ENCODE data around the gene ZBTB38. TPM values are rescaled to one million over a fixed set of nuclear protein-coding genes. Genes with fewer than 3 reads are reported as not detected.

ZBTB38 gene
- total and polyA plus RNA-seq, 2 of the 13 experiments (the other 11 are each of a cell fraction or from before 2014, with no cell fraction given) = 26.8 to 51.7 TPM

GRCh38 chr3:141343865-141344271, 24.4 kb upstream of the ZBTB38 start (continued):
- no peak for TF ChIP-seq RERE (CRISPR knock-in tag; IDR thresholded peaks at IDR 0.05; ENCODE audit: low read depth)
- TF ChIP-seq, protein P1, sequence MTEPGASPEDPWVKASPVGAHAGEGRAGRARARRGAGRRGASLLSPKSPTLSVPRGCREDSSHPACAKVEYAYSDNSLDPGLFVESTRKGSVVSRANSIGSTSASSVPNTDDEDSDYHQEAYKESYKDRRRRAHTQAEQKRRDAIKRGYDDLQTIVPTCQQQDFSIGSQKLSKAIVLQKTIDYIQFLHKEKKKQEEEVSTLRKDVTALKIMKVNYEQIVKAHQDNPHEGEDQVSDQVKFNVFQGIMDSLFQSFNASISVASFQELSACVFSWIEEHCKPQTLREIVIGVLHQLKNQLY (CRISPR knock-in tag; IDR thresholded peaks at IDR 0.05) = no peak
- 0 out of 2 replicates have a peak, but pooled peaks have one; percentile 22 for TF ChIP-seq RFX1 (IDR thresholded peaks at IDR 0.05)
- TF ChIP-seq MLLT10 (CRISPR knock-in tag; IDR thresholded peaks at IDR 0.05) = no peak
- no peak for TF ChIP-seq TRIM22 (IDR thresholded peaks at IDR 0.05)
- no peak for TF ChIP-seq ZNF530 (CRISPR knock-in tag; IDR thresholded peaks at IDR 0.05; ENCODE audit: low read depth)
- no peak for TF ChIP-seq ATRX (CRISPR knock-in tag; IDR thresholded peaks at IDR 0.05; ENCODE audit: borderline replicate concordance)
- TF ChIP-seq TEAD3 (CRISPR knock-in tag; optimal IDR thresholded peaks at IDR 0.05; ENCODE audit: borderline replicate concordance) = no peak
- TF ChIP-seq ZNF20 (CRISPR knock-in tag; IDR thresholded peaks at IDR 0.05) = no peak
- TF ChIP-seq, protein P2, sequence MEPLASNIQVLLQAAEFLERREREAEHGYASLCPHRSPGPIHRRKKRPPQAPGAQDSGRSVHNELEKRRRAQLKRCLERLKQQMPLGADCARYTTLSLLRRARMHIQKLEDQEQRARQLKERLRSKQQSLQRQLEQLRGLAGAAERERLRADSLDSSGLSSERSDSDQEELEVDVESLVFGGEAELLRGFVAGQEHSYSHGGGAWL (CRISPR knock-in tag; IDR thresholded peaks at IDR 0.05) = no peak
- no peak for TF ChIP-seq ZNF597 (CRISPR knock-in tag; IDR thresholded peaks at IDR 0.05)
- 0 out of 2 replicates have a peak, but pooled peaks have one; percentile 13 for TF ChIP-seq NR2F6 (IDR thresholded peaks at IDR 0.05)
- TF ChIP-seq NR2F6 (CRISPR knock-in tag; IDR thresholded peaks at IDR 0.05) = no peak
- TF ChIP-seq, protein P3, sequence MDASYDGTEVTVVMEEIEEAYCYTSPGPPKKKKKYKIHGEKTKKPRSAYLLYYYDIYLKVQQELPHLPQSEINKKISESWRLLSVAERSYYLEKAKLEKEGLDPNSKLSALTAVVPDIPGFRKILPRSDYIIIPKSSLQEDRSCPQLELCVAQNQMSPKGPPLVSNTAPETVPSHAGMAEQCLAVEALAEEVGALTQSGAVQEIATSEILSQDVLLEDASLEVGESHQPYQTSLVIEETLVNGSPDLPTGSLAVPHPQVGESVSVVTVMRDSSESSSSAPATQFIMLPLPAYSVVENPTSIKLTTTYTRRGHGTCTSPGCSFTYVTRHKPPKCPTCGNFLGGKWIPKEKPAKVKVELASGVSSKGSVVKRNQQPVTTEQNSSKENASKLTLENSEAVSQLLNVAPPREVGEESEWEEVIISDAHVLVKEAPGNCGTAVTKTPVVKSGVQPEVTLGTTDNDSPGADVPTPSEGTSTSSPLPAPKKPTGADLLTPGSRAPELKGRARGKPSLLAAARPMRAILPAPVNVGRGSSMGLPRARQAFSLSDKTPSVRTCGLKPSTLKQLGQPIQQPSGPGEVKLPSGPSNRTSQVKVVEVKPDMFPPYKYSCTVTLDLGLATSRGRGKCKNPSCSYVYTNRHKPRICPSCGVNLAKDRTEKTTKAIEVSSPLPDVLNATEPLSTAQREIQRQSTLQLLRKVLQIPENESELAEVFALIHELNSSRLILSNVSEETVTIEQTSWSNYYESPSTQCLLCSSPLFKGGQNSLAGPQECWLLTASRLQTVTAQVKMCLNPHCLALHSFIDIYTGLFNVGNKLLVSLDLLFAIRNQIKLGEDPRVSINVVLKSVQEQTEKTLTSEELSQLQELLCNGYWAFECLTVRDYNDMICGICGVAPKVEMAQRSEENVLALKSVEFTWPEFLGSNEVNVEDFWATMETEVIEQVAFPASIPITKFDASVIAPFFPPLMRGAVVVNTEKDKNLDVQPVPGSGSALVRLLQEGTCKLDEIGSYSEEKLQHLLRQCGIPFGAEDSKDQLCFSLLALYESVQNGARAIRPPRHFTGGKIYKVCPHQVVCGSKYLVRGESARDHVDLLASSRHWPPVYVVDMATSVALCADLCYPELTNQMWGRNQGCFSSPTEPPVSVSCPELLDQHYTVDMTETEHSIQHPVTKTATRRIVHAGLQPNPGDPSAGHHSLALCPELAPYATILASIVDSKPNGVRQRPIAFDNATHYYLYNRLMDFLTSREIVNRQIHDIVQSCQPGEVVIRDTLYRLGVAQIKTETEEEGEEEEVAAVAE (CRISPR knock-in tag; IDR thresholded peaks at IDR 0.05; ENCODE audit: borderline replicate concordance) = no peak
- no peak for TF ChIP-seq LBX2 (CRISPR knock-in tag; IDR thresholded peaks at IDR 0.05; ENCODE audit: borderline replicate concordance)
- no peak for TF ChIP-seq ZNF33A (CRISPR knock-in tag; IDR thresholded peaks at IDR 0.05; ENCODE audit: borderline replicate concordance)
- TF ChIP-seq ATF1 (CRISPR knock-in tag; IDR thresholded peaks at IDR 0.05) = peak; percentile 58; the same call in 1 of the 2 replicates
- TF ChIP-seq ZBTB1 (CRISPR knock-in tag; IDR thresholded peaks at IDR 0.05; ENCODE audit: borderline replicate concordance) = no peak

All from HepG2 (cell line).